ENCODE results near the gene MAPKAP1.

Gene MAPKAP1

GRCh38 chr9:125433461-125434011 is 273.5 kb downstream of the MAPKAP1 start:
- ATAC-seq, result peak; percentile 23; the same call in 2 of the 3 replicates
- TF ChIP-seq, protein P1, sequence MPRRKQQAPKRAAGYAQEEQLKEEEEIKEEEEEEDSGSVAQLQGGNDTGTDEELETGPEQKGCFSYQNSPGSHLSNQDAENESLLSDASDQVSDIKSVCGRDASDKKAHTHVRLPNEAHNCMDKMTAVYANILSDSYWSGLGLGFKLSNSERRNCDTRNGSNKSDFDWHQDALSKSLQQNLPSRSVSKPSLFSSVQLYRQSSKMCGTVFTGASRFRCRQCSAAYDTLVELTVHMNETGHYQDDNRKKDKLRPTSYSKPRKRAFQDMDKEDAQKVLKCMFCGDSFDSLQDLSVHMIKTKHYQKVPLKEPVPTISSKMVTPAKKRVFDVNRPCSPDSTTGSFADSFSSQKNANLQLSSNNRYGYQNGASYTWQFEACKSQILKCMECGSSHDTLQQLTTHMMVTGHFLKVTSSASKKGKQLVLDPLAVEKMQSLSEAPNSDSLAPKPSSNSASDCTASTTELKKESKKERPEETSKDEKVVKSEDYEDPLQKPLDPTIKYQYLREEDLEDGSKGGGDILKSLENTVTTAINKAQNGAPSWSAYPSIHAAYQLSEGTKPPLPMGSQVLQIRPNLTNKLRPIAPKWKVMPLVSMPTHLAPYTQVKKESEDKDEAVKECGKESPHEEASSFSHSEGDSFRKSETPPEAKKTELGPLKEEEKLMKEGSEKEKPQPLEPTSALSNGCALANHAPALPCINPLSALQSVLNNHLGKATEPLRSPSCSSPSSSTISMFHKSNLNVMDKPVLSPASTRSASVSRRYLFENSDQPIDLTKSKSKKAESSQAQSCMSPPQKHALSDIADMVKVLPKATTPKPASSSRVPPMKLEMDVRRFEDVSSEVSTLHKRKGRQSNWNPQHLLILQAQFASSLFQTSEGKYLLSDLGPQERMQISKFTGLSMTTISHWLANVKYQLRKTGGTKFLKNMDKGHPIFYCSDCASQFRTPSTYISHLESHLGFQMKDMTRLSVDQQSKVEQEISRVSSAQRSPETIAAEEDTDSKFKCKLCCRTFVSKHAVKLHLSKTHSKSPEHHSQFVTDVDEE (CRISPR knock-in tag; IDR thresholded peaks at IDR 0.05), result peak; percentile 74
- TF ChIP-seq RARB (CRISPR knock-in tag; IDR thresholded peaks at IDR 0.05), result no peak

- TF ChIP-seq ZFP30 (CRISPR knock-in tag; IDR thresholded peaks at IDR 0.05) (no peak), TOX (CRISPR knock-in tag; IDR thresholded peaks at IDR 0.05; ENCODE audit: borderline replicate concordance) (no peak), ZC3H10 (CRISPR knock-in tag; IDR thresholded peaks at IDR 0.05) (no peak), CREB5 (CRISPR knock-in tag; IDR thresholded peaks at IDR 0.05; ENCODE audit: low read depth) (no peak), GLIS3 (CRISPR knock-in tag; IDR thresholded peaks at IDR 0.05) (no peak), ZNF8 (CRISPR knock-in tag; IDR thresholded peaks at IDR 0.05) (no peak)
- TF ChIP-seq, protein P2, sequence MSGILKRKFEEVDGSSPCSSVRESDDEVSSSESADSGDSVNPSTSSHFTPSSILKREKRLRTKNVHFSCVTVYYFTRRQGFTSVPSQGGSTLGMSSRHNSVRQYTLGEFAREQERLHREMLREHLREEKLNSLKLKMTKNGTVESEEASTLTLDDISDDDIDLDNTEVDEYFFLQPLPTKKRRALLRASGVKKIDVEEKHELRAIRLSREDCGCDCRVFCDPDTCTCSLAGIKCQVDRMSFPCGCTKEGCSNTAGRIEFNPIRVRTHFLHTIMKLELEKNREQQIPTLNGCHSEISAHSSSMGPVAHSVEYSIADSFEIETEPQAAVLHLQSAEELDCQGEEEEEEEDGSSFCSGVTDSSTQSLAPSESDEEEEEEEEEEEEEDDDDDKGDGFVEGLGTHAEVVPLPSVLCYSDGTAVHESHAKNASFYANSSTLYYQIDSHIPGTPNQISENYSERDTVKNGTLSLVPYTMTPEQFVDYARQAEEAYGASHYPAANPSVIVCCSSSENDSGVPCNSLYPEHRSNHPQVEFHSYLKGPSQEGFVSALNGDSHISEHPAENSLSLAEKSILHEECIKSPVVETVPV (CRISPR knock-in tag; IDR thresholded peaks at IDR 0.05), result no peak
- ATAC-seq, result no peak
Observed at GRCh38 chr9:125432715-125433385, 274.2 kb downstream of the MAPKAP1 start.

GRCh38 chr9:125431741-125432271 is 275.2 kb downstream of the MAPKAP1 start:
- no peak for TF ChIP-seq GLIS3 (CRISPR knock-in tag; IDR thresholded peaks at IDR 0.05)
- no peak for TF ChIP-seq TOX (CRISPR knock-in tag; IDR thresholded peaks at IDR 0.05; ENCODE audit: borderline replicate concordance)
- TF ChIP-seq SNAI2 (CRISPR knock-in tag; IDR thresholded peaks at IDR 0.05), result no peak
- ATAC-seq, result no peak

DNA sequence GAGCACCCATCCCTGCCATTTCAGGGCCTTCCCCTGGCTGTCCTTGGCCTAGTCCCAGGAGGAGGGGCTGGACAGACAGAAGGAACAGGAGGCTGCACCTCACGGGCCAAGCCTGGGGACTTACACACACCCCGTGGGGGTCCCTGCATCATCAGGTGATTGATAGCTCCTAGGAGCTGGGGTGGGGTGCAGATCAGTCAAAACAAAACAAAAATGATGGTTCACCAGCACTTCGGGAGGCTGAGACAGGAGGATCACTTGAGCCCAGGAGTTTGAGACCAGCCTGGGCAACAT is 276.0 kb downstream of the MAPKAP1 start:
- ATAC-seq, result no peak
- TF ChIP-seq, protein P3, sequence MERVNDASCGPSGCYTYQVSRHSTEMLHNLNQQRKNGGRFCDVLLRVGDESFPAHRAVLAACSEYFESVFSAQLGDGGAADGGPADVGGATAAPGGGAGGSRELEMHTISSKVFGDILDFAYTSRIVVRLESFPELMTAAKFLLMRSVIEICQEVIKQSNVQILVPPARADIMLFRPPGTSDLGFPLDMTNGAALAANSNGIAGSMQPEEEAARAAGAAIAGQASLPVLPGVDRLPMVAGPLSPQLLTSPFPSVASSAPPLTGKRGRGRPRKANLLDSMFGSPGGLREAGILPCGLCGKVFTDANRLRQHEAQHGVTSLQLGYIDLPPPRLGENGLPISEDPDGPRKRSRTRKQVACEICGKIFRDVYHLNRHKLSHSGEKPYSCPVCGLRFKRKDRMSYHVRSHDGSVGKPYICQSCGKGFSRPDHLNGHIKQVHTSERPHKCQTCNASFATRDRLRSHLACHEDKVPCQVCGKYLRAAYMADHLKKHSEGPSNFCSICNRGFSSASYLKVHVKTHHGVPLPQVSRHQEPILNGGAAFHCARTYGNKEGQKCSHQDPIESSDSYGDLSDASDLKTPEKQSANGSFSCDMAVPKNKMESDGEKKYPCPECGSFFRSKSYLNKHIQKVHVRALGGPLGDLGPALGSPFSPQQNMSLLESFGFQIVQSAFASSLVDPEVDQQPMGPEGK (CRISPR knock-in tag; IDR thresholded peaks at IDR 0.05; ENCODE audit: borderline replicate concordance), result no peak
- TF ChIP-seq GLIS3 (CRISPR knock-in tag; IDR thresholded peaks at IDR 0.05), result no peak
- TF ChIP-seq, protein P1 (CRISPR knock-in tag; IDR thresholded peaks at IDR 0.05), result no peak
- TF ChIP-seq PPARA (CRISPR knock-in tag; IDR thresholded peaks at IDR 0.05; ENCODE audit: borderline replicate concordance), result no peak
- TF ChIP-seq POU6F1 (CRISPR knock-in tag; IDR thresholded peaks at IDR 0.05; ENCODE audit: borderline replicate concordance, low read depth), result no peak
- no peak for TF ChIP-seq ZC3H10 (CRISPR knock-in tag; IDR thresholded peaks at IDR 0.05)
- no peak for TF ChIP-seq ARNTL (CRISPR knock-in tag; IDR thresholded peaks at IDR 0.05; ENCODE audit: borderline replicate concordance, low read depth)
- TF ChIP-seq, protein P2 (CRISPR knock-in tag; IDR thresholded peaks at IDR 0.05), result no peak
- TF ChIP-seq ZNF70 (CRISPR knock-in tag; IDR thresholded peaks at IDR 0.05), result no peak
- no peak for TF ChIP-seq ZNF8 (CRISPR knock-in tag; IDR thresholded peaks at IDR 0.05)
- TF ChIP-seq CSDC2 (CRISPR knock-in tag; IDR thresholded peaks at IDR 0.05), result no peak
- TF ChIP-seq RARB (CRISPR knock-in tag; IDR thresholded peaks at IDR 0.05), result no peak
- no peak for TF ChIP-seq BACH2 (CRISPR knock-in tag; IDR thresholded peaks at IDR 0.05; ENCODE audit: borderline replicate concordance)
- no peak for TF ChIP-seq ZFP30 (CRISPR knock-in tag; IDR thresholded peaks at IDR 0.05)
- TF ChIP-seq TOX (CRISPR knock-in tag; IDR thresholded peaks at IDR 0.05; ENCODE audit: borderline replicate concordance), result no peak
- TF ChIP-seq CREB5 (CRISPR knock-in tag; IDR thresholded peaks at IDR 0.05; ENCODE audit: low read depth), result no peak
- TF ChIP-seq SNAI2 (CRISPR knock-in tag; IDR thresholded peaks at IDR 0.05), result no peak
- TF ChIP-seq ZFP3 (CRISPR knock-in tag; IDR thresholded peaks at IDR 0.05), result no peak
